Adrenal gland (tissue), 12 donors: ENCODE measurements around the gene WFDC8. TPM values are rescaled to one million over a fixed set of nuclear protein-coding genes. Genes with fewer than 3 reads are reported as not detected.

ENCODE experiments used
- DNase-seq, 7 donors: peaks; one replicate each; pipeline ENCODE4 v3.0.0-alpha.2; 2019 to 2020
- H3K27ac ChIP-seq, 5 donors: fragments of 200-600 bp; sonication (generic) in 4 of 5; 1 replicate in 3 of 5; 2 replicates in 2 of 5; pipeline versions ENCODE4 v1.5.1 to v1.8.0; 2016 to 2020; ENCODE audit warnings: mild to moderate bottlenecking in 1 of 5
- H3K27me3 ChIP-seq: fragments of 200-600 bp; 2 replicates; pipeline ENCODE4 v1.8.0; 2021
- H3K36me3 ChIP-seq, 2 donors: fragments of 200-600 bp; replicated peaks in 1 of 2; 1 replicate in 1 of 2; 2 replicates in 1 of 2; pipeline versions ENCODE4 v1.5.1 to v1.8.0; 2018 to 2022
- H3K4me1 ChIP-seq, 2 donors: fragments of 200-600 bp; replicated peaks in 1 of 2; 1 replicate in 1 of 2; 2 replicates in 1 of 2; pipeline versions ENCODE4 v1.5.1 to v1.8.0; 2018 to 2021
- H3K4me3 ChIP-seq, 4 donors: fragments of 200-600 bp; sonication (generic) in 3 of 4; one replicate each; pipeline ENCODE4 v1.5.1; 2016 to 2018
- H3K9me3 ChIP-seq, 3 donors: fragments of 200-600 bp; sonication (generic) in 1 of 3; replicated peaks in 1 of 3; 1 replicate in 2 of 3; 2 replicates in 1 of 3; pipeline versions ENCODE4 v1.5.1 to v1.8.0; 2016 to 2021
- POLR2A ChIP-seq, 2 donors: fragments of 450-650 bp; IDR thresholded peaks; one replicate each; pipeline ENCODE4 v1.6.1; 2017; ENCODE audit warnings: antibody characterized with exemption in 2 of 2, mild to moderate bottlenecking in 2 of 2, moderate library complexity in 1 of 2
- WGBS, 4 donors: extraction: QIAGEN DNeasy Blood & Tissue Kit in 2 of 4; methylation state at CpG; one replicate each; pipeline versions ENCODE4 v1.1.5 to v1.1.7; 2013 to 2017; 5-methylcytosine and 5-hydroxymethylcytosine counted together
- intact Hi-C, 2 donors: fragments of 100-400 bp; cut with DNase I; formaldehyde crosslinking; loops; one replicate each; pipeline versions ENCODE4 v1.14.1 to v1.15.0; 2022 to 2023
- polyA plus RNA-seq, 3 donors: library from polyadenylated mRNA; stranded (reverse); fragments of 200-250 nt in 2 of 3; fragments of 350-450 nt in 1 of 3; fragmentation: Illumina TruSeq in 1 of 3; extraction: RNeasy Lipid Tissue Mini Kit (QIAGEN cat#74804) in 1 of 3; gene quantifications; one replicate each; pipeline ENCODE4 v1.2.3, GENCODE V29; 2013 to 2014
- small RNA-seq, 2 donors: library from RNA; depleted of rRNA; stranded (forward); fragments of <200 nt; gene quantifications; one replicate each; pipeline ENCODE3, GENCODE V24; 2016
- total RNA-seq, 9 donors: library from RNA; depleted of rRNA in 4 of 9; stranded (reverse); fragments of >200 nt in 4 of 9; fragments of 120-200 nt in 1 of 9; fragmentation: NEBNext Ultra II Directional in 1 of 9; extraction: Animal tissue kit (Norgen Biotek cat#: 25700) in 1 of 9; gene quantifications; one replicate each; pipeline versions ENCODE4 v1.1.0 to v1.2.4, GENCODE V29; 2013 to 2023
- TF ChIP-seq, protein P1 (sequence below), 6 experiments: fragments of 450-650 bp in 4 of 6; fragments of 200-600 bp in 2 of 6; sonication (generic) in 1 of 6; IDR thresholded peaks; 1 replicate in 5 of 6; 2 replicates in 1 of 6; pipeline versions ENCODE4 v1.5.1 to v1.8.0; 2016 to 2021; ENCODE audit warnings: antibody characterized with exemption in 6 of 6, mild to moderate bottlenecking in 2 of 6, moderate library complexity in 1 of 6
- donor health status: healthy with polysubstance abuse.
- donor health status: Bipolar disorder and iron deficiency.
- donor health status: DM: yes; HTN: yes; CAD: no.
- donor health status: DM: no; HTN: no; CAD: no.
- donor health status: DM: no; HTN: no; CAD: no.
- donor health status: DM: yes; HTN: yes; CAD: no.

Gene WFDC8
- total and polyA plus RNA-seq, 12 donors, result not detected

DNA sequence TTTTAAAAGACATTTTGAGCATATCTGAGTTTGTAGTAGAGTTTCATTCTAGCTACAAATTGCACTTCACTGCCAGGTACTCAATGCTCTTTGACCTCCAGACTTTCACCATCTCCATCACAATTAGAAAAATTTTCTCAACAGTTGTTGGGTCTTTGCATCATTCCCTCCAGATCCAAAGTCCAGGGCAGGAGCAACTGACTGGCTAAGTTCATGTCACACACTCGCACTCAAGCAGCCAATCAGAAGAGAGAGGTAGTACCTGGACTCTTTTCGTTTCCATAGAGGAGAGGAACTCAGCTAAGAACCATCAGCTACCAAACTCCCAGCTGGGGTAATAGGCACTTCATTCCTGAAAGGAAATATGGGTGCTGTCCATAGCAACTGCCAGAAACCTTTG, 72.7 kb downstream of the WFDC8 start:
- DNase-seq, result no peak
- WGBS, 4 donors, result 74 to 82% (median 78%) methylated on average over 2 of the region's 2 CpGs

DNA sequence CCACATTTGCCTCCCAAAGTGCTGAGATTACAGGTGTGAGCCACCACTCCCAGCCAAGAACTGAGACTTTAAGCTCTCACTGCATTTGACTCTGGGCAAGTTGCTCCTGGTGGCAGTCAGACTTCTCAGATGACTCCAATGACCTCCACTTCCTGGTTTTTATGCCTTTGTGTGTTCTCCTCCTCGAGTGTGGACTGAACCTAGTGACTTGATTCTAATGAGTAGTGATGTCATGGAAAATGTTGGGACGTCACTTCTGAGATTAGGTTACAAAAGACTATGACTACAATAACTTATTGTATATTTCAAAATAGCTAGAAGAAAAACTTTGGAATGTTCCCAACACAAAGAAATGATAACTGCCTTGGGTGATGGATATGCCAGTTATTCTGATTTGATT, 75.7 kb downstream of the WFDC8 start:
- Histone ChIP-seq H3K27me3 (peaks cover 24% of the 10 kb centered on the region), H3K9me3 (no peaks in the 10 kb centered on the region), H3K4me3 (no peak overlapping the region), H3K27ac (no peak overlapping the region), H3K36me3 (no peaks in the 10 kb centered on the region), H3K4me1 (no peaks in the 10 kb centered on the region)
- WGBS, 4 donors, result 45 to 59% (median 51%) methylated on average over 2 of the region's 2 CpGs
- TF ChIP-seq, protein P1, sequence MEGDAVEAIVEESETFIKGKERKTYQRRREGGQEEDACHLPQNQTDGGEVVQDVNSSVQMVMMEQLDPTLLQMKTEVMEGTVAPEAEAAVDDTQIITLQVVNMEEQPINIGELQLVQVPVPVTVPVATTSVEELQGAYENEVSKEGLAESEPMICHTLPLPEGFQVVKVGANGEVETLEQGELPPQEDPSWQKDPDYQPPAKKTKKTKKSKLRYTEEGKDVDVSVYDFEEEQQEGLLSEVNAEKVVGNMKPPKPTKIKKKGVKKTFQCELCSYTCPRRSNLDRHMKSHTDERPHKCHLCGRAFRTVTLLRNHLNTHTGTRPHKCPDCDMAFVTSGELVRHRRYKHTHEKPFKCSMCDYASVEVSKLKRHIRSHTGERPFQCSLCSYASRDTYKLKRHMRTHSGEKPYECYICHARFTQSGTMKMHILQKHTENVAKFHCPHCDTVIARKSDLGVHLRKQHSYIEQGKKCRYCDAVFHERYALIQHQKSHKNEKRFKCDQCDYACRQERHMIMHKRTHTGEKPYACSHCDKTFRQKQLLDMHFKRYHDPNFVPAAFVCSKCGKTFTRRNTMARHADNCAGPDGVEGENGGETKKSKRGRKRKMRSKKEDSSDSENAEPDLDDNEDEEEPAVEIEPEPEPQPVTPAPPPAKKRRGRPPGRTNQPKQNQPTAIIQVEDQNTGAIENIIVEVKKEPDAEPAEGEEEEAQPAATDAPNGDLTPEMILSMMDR (IDR thresholded peaks at IDR 0.05), result no peak
- no peak for TF ChIP-seq POLR2A (IDR thresholded peaks at IDR 0.05)
- intact Hi-C loops, result no loop called here
- DNase-seq, result no peak

More for the DNA sequence above, 72.7 kb downstream of the WFDC8 start:
- Histone ChIP-seq H3K27me3 (peaks cover 15% of the 10 kb centered on the region), H3K4me1 (no peaks in the 10 kb centered on the region), H3K36me3 (no peaks in the 10 kb centered on the region), H3K27ac (no peak overlapping the region), H3K9me3 (no peaks in the 10 kb centered on the region), H3K4me3 (no peak overlapping the region)
- intact Hi-C loops, result no loop called here
- TF ChIP-seq, protein P1 (IDR thresholded peaks at IDR 0.05), result no peak
- TF ChIP-seq POLR2A (IDR thresholded peaks at IDR 0.05), result no peak

DNA sequence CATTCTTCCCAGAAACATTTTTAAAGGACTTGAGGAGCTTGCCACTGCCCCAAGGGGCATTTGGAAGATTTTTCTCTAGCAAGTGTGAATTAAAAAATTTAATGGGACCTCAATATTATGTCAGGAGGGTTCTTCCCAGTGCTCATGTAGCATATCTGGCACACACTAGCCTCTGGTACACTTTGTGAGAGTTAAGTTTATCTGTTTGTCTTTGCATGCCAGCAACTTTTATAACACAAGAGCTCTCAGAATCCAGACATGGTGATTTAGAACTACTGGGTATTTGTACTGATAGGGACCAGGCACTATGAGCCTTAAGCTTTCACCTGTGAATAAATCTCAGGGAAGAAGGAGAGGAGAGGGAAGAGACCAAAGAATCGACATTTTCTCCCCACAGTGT, 76.5 kb downstream of the WFDC8 start:
- no peak for TF ChIP-seq POLR2A (IDR thresholded peaks at IDR 0.05)
- TF ChIP-seq, protein P1 (IDR thresholded peaks at IDR 0.05), result no peak
- intact Hi-C loops, result no loop called here
- no peak for DNase-seq
- H3K4me3 ChIP-seq, result no peak overlapping the region
- no peak overlapping the region for H3K27ac ChIP-seq
- WGBS, 4 donors, result 45 to 67% (median 53%) methylated on average over 1 of the region's 1 CpG
- no peaks in the 10 kb centered on the region for H3K36me3 ChIP-seq
- H3K4me1 ChIP-seq, result no peaks in the 10 kb centered on the region
- no peaks in the 10 kb centered on the region for H3K9me3 ChIP-seq
- peaks cover 27% of the 10 kb centered on the region for H3K27me3 ChIP-seq

Small RNA genes within 50 kb of the gene (small RNA-seq; reads per million reads assigned to genes)
- gene AL031663.1, result 0 reads per million in 2 donors
- gene HSPD1P21, result 0 reads per million in 2 donors
- gene RNA5SP485, result 0 reads per million in 2 donors

Other genes starting within 250 kb of the WFDC8 start
- 100 to 1,000 TPM in 2 of 9 donors, 10 to 100 TPM in 7; 51.4 to 128 (median 76.9) TPM for gene SDC4, start 230.9 kb downstream of the WFDC8 start, total RNA-seq
- gene SDC4, start 230.9 kb downstream of the WFDC8 start, polyA plus RNA-seq, result 10 to 100 TPM; 48.7 to 64.9 (median 55.3) TPM
- gene SYS1, start 216.1 kb downstream of the WFDC8 start, total RNA-seq, result 10 to 100 TPM; 19.7 to 83.2 (median 35.7) TPM
- 10 to 100 TPM; 16.0 to 25.7 (median 17.7) TPM for gene SYS1, start 216.1 kb downstream of the WFDC8 start, polyA plus RNA-seq
- gene TP53TG5, start 201.0 kb downstream of the WFDC8 start, total RNA-seq, result under 1 TPM in 3 of 9 donors, not detected in 6; 0.24 to 0.78 (median 0.65) TPM
- under 1 TPM in 1 of 3 donors, not detected in 2; 0.33 TPM for gene TP53TG5, start 201.0 kb downstream of the WFDC8 start, polyA plus RNA-seq
- 10 to 100 TPM in 8 of 9 donors, 1 to 10 TPM in 1; 2.1 to 71.1 (median 29.5) TPM for gene DBNDD2, start 171.0 kb downstream of the WFDC8 start, total RNA-seq
- gene DBNDD2, start 171.0 kb downstream of the WFDC8 start, polyA plus RNA-seq, result 10 to 100 TPM; 21.6 to 52.1 (median 34.8) TPM
- gene PIGT, start 163.1 kb downstream of the WFDC8 start, total RNA-seq, result 100 to 1,000 TPM in 6 of 9 donors, 10 to 100 TPM in 3; 76.0 to 202 (median 117) TPM
- gene PIGT, start 163.1 kb downstream of the WFDC8 start, polyA plus RNA-seq, result 100 to 1,000 TPM in 1 of 3 donors, 10 to 100 TPM in 2; 45.2 to 121 (median 99.7) TPM
- under 1 TPM in 2 of 9 donors, not detected in 7; 0.33 to 0.42 TPM for gene WFDC2, start 109.5 kb downstream of the WFDC8 start, total RNA-seq
- 1 to 10 TPM in 2 of 3 donors, under 1 TPM in 1; 0.37 to 1.9 (median 1.6) TPM for gene WFDC2, start 109.5 kb downstream of the WFDC8 start, polyA plus RNA-seq
- not detected for gene SPINT3, start 63.7 kb downstream of the WFDC8 start, total RNA-seq
- not detected for gene SPINT3, start 63.7 kb downstream of the WFDC8 start, polyA plus RNA-seq
- not detected for gene WFDC6, start 39.8 kb downstream of the WFDC8 start, total RNA-seq
- gene WFDC6, start 39.8 kb downstream of the WFDC8 start, polyA plus RNA-seq, result not detected
- gene EPPIN, start 31.9 kb downstream of the WFDC8 start, total RNA-seq, result not detected
- not detected for gene EPPIN, start 31.9 kb downstream of the WFDC8 start, polyA plus RNA-seq
- gene WFDC10A, start 50.5 kb upstream of the WFDC8 start, total RNA-seq, result not detected
- gene WFDC10A, start 50.5 kb upstream of the WFDC8 start, polyA plus RNA-seq, result not detected
- gene WFDC9, start 52.0 kb upstream of the WFDC8 start, total RNA-seq, result not detected
- not detected for gene WFDC9, start 52.0 kb upstream of the WFDC8 start, polyA plus RNA-seq
- gene WFDC11, start 91.0 kb upstream of the WFDC8 start, total RNA-seq, result not detected
- gene WFDC11, start 91.0 kb upstream of the WFDC8 start, polyA plus RNA-seq, result not detected
- not detected for gene WFDC13, start 122.8 kb upstream of the WFDC8 start, total RNA-seq
- not detected for gene WFDC13, start 122.8 kb upstream of the WFDC8 start, polyA plus RNA-seq
- gene WFDC10B, start 125.7 kb upstream of the WFDC8 start, total RNA-seq, result not detected
- not detected for gene WFDC10B, start 125.7 kb upstream of the WFDC8 start, polyA plus RNA-seq
- gene SPINT4, start 143.1 kb upstream of the WFDC8 start, total RNA-seq, result not detected
- gene SPINT4, start 143.1 kb upstream of the WFDC8 start, polyA plus RNA-seq, result not detected
- 1 to 10 TPM in 2 of 9 donors, under 1 TPM in 1, not detected in 6; 0.22 to 1.9 (median 1.8) TPM for gene WFDC3, start 212.6 kb upstream of the WFDC8 start, total RNA-seq
- gene WFDC3, start 212.6 kb upstream of the WFDC8 start, polyA plus RNA-seq, result 1 to 10 TPM in 2 of 3 donors, not detected in 1; 1.3 to 3.1 TPM
- 10 to 100 TPM; 12.1 to 31.4 (median 27.3) TPM for gene DNTTIP1, start 212.7 kb upstream of the WFDC8 start, total RNA-seq
- gene DNTTIP1, start 212.7 kb upstream of the WFDC8 start, polyA plus RNA-seq, result 10 to 100 TPM; 34.5 to 49.4 (median 38.4) TPM
- 10 to 100 TPM in 1 of 9 donors, 1 to 10 TPM in 7, under 1 TPM in 1; 0.79 to 43.3 (median 2.2) TPM for gene UBE2C, start 233.4 kb upstream of the WFDC8 start, total RNA-seq
- 1 to 10 TPM; 3.8 to 4.9 (median 4.7) TPM for gene UBE2C, start 233.4 kb upstream of the WFDC8 start, polyA plus RNA-seq
- 1 to 10 TPM in 7 of 9 donors, not detected in 2; 1.4 to 8.4 (median 2.8) TPM for gene TNNC2, start 248.0 kb upstream of the WFDC8 start, total RNA-seq
- 10 to 100 TPM in 1 of 3 donors, 1 to 10 TPM in 2; 4.3 to 16.9 (median 8.2) TPM for gene TNNC2, start 248.0 kb upstream of the WFDC8 start, polyA plus RNA-seq